Astrocyte of the cerebellum (primary cell): Measurements from ENCODE around the gene RGPD3.
"Not testable (repeated sequence)": the region's sequence is repeated elsewhere in the genome, so short reads cannot be mapped to it uniquely, and the experiment has no call there.

Source experiments
- DNase-seq: peaks from one replicate; pipeline ENCODE4 v3.0.0-alpha.2; 2011; ENCODE audit warnings: low read depth
- H3K4me3 ChIP-seq: 2 replicates; pipeline ENCODE4 v1.5.1; 2011; ENCODE audit warnings: mild to moderate bottlenecking, low read depth, low read length, moderate library complexity
- in situ Hi-C: cut with HindIII; loops from 2 replicates; pipeline ENCODE4 v1.10.0; 2017; ENCODE audit warnings: low sequenced_read_pairs

RGPD3 gene

DNA sequence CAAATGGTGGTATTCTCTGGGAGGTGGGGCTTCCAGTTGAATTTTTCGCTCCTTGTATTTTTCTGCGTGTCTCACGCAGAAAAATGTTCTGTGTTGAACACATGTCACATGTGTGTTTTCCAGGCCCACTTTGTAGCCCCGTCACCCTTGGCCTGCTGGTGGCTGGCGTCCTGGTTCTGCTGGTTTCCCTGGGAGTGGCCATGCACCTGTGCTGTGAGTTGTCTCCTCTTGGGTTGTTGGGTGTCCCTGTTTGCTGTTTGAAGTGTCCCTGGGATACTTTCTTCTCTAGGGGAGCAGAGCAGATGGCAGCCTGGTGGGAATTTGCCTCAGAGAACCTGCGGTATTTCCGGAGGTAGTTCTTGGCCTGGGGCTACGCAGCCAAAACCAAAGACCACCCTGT is 34.1 kb upstream of the RGPD3 start:
- in situ Hi-C loops, DNase-seq, H3K4me3 ChIP-seq: not testable (repeated sequence)

DNA sequence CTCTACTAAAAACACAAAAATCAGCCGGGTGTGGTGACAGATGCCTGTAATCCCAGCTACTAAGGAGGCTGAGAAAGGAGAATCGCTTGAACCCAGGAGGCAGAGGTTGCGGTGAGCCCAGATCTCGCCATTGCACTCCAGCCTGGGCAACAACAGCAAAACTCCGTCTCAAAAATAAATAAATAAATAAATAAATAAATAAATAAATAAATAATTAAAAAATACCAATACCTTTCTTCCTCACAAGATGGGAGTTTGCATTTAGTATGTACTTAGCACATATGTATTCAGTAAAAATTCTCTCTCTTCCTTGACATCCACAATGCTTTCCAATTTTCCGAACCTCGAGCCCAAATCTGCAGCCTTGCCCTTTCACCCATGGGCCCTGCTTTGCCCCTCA is 32.1 kb upstream of the RGPD3 start:
- DNase-seq, H3K4me3 ChIP-seq, in situ Hi-C loops: not testable (repeated sequence)

DNA sequence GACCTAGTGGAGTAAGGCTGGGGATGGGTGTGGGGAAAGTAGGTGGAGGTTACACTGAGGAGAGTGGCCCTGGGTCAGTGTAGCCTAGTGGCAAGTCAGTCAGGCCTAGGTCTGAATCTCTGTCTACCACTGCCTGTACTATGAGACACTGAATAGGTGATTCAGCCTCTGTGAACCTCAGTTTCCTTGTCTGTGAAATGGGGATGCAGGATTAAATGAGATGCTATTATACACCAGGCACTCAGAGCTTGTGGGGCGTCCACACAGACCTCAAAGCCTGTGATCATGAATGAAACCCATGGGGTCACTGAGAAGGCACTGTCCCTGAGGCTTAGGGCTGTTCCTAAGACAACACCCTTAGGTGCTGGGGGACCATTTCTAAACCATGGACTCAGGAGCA is 30.3 kb upstream of the RGPD3 start:
- H3K4me3 ChIP-seq, in situ Hi-C loops, DNase-seq: not testable (repeated sequence)

DNA sequence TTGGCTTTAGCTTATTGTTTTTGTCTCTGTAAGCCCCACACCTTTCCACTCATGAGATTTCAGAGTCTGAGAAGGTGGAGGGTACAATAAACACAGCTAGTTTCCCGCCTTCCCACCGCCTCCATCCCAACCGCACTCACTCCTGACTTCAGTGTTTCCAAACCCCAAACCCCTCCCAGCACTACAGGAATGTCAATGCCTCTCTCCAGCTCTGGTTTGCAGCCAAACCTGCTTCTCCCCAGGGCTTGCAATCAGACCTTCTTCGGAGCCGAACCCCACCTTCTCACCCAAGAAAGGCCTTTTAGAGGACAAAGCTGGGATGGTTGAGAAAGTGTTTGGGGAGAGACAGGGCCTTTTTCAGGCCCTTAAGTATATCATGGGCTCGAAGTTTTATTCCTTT is 24.7 kb upstream of the RGPD3 start:
- in situ Hi-C loops, H3K4me3 ChIP-seq, DNase-seq: not testable (repeated sequence)

DNA sequence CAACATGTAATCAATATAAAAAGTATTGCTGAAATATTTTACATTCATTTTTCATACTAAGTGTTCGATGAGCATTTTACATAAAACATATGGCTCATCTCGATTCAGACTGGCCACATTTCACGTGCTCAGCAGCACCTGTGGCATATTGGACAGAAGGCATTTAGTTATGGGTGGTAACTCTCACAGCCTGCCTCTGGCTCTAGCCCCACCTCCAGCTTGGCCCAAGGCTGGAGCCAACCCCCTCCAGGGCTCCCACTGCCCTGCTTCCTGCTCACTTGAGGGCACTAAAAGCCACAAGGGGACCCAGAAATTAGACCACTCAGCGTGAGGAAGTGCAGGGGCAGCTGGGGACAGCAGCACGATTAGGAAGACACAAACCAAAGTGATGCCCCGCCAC is 24.2 kb upstream of the RGPD3 start:
- not testable (repeated sequence) for DNase-seq

DNA sequence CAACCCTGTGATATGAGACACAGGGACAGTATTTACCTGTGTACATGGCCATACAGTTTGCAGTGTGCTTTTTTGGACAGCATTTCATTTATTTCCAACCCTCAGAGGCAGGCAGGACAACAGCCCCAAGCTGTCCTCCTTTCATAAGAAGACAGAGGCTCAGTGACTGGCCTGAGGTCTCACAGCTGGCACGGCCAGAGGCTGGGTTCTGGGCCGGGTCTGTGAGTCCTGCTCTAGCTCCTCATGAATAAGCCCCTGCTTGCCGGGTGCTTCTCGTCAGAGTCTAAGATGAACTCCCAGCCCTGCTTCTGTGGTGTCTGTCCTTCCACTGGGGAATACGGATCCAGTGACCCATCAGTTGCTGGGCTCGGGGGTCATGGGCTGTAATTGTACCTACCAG is 21.5 kb upstream of the RGPD3 start:
- H3K4me3 ChIP-seq, DNase-seq, in situ Hi-C loops: not testable (repeated sequence)

More for the DNA sequence above, 24.2 kb upstream of the RGPD3 start:
- in situ Hi-C loops, H3K4me3 ChIP-seq: not testable (repeated sequence)

DNA sequence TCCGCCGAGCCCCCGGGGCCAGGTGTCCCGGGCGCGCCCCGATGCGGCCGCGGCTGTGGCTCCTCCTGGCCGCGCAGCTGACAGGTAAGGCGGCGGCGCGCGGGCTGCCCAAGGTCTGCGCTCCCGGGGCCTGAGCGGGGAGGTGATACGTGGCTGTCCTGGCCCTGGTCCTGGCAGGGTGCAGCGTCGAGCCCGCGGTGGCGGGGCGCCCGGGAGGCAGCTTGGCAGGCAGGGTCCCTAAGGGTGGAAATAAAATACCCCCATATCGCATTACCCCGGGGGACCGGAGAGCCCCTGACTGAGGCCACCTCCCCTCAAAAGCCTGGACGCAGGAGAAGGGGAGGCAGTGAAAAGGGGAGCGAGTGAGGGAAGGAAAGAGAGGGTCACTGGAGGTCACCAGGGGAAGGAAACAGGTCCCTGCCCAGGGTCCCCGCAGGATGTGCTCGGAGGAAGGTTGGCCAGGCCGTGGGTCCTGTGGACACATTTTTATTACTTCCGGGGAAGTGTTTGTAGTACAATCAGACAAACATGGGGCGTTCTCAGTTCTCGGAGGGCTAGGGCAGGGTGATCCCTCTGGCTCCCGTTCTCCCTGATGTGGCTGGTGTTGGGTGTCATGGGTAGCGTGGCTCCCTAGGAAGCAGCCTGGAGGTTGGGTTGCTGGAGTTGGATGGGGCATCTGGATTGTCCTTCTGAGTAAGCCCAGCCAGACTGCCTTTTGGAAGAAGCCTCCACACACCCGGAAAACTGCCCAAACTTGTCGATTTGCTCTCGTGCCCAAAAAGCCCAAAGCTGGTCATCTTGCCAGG is 19.4 kb upstream of the RGPD3 start:
- H3K4me3 ChIP-seq, in situ Hi-C loops, DNase-seq: not testable (repeated sequence)

DNA sequence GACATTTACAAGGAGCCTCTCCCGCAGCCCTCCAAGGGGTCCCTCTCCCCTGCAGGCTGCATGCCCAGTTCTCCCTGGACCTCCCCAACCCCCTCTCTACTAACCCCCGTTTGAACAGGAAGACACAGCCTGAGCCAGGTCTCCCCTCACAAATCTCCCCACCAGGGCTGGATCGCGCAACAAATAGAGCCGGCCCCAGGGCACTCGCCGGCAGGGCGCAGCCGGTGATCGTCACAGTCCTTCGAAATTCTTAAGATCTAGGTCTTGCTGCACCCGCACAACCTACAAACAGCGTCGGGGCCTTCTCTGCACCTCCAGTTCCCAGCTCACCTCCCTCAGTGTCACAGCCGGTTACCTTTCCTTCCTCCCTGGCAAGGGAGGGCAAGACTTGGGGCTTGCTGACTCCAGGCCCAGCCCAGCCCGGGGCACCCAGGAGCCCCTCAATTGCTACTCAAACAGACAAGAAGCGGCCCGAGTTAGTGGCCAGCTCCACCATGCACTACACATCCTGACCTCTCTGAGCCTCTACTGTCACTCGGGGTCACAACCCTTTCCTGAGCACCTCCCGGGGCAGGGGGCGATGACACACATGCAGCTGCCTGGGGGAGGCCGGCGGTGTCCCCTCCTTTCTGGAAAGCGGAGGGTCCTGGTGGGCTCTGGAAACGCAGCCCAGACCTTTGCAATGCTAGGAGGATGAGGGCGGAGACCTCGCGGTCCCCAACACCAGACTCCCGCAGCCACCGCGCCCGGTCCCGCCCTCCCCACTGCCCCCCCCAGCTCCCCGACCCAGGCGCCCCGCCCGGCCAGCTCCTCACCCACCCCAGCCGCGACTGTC is 18.6 kb upstream of the RGPD3 start, which contains the start of gene CD8B2:
Gene CD8B2 (plus strand): TSS at position 814 of the 835 bp plus-strand sequence. CDS start 63 bp downstream, outside the sequence.
- in situ Hi-C loops, DNase-seq, H3K4me3 ChIP-seq: not testable (repeated sequence)

DNA sequence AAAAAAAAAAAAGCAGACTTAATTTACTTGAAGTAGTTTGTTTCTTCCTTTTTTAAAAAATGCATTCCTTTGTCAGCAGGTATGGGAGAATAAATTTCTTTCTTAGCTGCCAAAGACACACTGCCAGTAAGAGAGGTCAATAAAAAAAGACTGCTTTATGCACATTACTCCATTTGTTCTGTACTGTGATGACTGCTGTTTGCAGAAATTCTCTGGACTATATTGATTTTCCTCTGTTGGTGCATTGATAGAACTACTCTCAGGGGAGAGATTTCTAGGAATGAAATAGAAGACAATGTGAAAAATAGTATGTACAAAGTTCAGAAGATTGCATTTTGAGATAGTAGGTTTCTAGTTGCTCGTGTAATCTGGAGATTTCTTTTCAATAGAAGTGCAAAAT is 11.3 kb upstream of the RGPD3 start:
- DNase-seq, H3K4me3 ChIP-seq, in situ Hi-C loops: not testable (repeated sequence)

DNA sequence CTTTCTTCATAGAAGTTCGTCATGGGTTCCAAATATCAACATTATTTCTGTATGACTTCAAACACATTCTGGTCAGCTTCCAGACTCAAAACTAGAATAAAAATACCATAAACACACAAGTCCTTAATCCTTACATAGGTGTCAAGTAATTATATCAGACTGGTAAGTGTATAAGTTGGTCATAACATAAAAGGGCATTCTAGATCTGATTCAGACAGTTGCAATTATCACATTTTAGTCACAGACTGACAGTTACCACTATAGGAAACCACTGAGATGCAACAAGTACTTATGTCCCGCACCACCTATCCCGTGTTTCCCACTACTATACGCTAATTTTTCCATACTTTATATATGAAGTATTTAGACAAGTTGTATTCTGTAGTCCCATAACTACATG is 9.4 kb upstream of the RGPD3 start:
- DNase-seq, H3K4me3 ChIP-seq, in situ Hi-C loops: not testable (repeated sequence)

DNA sequence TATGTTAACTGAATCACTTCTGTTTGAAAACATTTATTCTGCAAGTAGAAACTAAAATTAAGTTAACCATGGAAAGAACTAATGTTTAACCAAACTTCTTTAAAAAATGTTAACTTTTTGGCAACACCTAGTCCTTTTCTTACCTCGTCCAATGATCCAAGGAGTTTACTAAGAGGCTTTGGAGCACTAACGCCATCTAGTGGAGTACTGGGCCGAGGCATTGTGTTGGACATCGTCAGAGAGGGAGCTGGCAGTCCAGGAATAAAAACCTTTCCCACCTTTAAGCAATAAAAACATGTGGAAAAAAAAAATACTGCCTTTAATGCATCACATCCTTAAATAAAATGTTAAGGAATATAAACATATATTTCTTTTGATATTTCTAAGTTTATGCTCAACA is 2.4 kb upstream of the RGPD3 start:
- H3K4me3 ChIP-seq, DNase-seq, in situ Hi-C loops: not testable (repeated sequence)

DNA sequence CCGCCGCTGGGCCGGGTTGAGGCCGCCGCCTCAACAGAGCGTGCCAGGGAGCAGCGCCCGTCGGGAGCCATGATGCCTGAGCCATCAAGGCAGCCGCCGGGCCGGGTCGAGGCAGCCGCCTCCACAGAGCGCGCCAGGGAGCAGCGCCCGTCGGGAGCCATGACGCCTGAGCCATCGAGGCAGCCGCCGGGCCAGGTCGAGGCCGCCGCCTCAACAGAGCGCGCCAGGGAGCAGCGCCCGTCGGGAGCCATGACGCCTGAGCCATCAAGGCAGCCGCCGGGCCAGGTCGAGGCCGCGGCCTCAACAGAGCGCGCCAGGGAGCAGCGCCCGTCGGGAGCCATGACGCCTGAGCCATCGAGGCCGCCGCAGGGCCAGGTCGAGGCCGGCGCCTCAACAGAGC is 697 bp downstream of the RGPD3 start:
- H3K4me3 ChIP-seq, in situ Hi-C loops, DNase-seq: not testable (repeated sequence)

DNA sequence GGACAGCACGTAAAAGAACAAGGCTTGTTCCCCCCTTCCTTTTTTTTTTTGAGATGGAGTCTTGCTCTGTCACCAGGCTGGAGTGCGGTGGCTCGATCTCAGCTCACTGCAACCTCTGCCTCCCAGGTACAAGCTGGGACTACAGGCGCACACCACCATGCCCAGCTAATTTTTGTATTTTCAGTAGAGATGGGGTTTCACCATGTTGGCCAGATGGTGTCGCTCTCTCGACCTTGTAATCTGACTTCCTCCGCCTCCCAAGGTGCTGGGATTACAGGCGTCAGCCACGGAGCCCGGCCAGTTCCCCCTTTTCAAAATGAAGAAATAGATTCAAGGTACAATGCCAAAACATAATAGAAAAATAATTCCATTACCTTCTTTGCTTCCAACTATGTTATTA is 6.3 kb downstream of the RGPD3 start:
- H3K4me3 ChIP-seq, DNase-seq, in situ Hi-C loops: not testable (repeated sequence)

DNA sequence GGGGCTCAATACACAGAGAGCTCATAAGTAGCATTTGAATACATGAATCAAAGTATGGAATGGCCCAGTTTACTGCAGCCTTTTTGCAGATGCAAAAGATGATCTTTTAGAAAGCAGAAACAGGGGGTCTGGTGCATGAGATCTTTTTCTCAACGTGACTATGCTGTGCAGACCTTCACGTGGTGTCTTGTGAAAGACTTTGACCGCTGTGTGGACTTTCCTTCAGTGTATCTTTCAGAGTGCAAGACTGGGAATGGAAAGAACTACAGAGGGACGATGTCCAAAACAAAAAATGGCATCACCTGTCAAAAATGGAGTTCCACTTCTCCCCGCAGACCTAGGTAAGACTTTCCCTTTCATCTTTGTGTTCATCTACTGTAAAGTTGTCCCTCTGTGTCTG is 77.5 kb downstream of the RGPD3 start:
- in situ Hi-C loops, DNase-seq, H3K4me3 ChIP-seq: not testable (repeated sequence)

DNA sequence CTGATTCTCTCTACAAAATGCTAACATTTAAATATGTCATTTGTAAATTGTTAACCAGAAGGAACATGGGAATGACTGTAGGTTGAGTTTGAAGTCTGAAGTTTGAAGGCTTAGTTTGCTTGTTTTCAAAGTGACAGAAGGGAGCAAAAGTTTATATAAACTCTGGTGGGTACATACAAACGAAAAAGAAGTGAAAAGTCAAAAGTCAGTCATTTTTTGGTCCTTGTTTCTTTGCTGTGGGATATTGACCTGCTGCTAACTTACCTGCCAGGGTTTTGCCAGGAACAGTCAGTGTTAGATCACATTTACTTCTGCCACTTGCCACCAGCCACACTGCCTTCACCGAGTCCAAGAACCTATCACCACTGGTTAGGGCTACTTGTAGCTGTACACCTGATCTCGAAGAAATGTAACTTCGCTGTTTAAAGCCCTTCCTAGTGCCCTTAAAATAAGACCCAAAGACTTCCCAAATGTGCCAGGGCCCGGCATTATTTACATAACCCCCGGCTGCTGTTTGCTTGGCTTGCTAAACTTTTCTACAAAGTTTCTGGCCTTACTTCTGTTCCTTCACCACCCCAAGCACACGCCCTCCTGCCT is 79.3 kb downstream of the RGPD3 start:
- H3K4me3 ChIP-seq, in situ Hi-C loops, DNase-seq: not testable (repeated sequence)

DNA sequence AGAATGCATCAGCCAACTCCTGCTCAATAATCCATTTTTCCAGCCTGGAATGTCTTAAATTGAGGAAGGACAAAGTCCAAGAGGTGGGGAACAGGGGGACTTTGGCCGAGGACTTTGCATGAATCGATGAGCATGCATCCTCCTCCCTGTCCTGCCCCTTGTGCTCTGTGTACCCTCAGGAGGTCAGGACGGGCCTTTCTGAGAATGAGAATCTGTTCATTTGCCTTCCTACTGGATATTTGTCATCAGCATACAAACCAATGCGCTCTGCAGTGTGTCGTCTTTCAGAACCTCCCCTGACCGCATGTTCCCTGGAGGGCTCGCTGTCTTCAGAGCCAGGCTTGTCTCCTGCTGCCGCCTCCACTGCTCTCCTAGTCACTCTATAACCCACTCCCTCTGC is 83.7 kb downstream of the RGPD3 start:
- H3K4me3 ChIP-seq, in situ Hi-C loops, DNase-seq: not testable (repeated sequence)

DNA sequence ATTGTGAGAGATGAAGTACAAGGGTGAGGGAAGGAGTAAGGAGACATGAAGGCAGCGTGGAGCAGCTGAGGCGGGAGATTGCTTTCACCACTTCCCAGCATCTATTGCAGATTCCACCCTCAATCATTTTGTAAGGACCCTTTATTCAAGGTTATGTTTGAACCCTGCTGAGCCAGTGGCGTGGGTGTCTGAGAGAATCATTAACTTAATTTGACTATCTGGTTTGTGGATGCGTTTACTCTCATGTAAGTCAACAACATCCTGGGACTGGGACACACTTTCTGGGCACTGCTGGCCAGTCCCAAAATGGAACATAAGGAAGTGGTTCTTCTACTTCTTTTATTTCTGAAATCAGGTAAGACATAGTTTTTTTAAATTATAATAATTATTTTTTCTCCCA is 86.3 kb downstream of the RGPD3 start:
- DNase-seq, H3K4me3 ChIP-seq, in situ Hi-C loops: not testable (repeated sequence)
